Endodermal cell (in vitro differentiated cells): ENCODE data around the gene MZB1. TPM values are rescaled to one million over a fixed set of nuclear protein-coding genes. Genes with fewer than 3 reads are reported as not detected.
"Not testable (repeated sequence)": the region's sequence is repeated elsewhere in the genome, so short reads cannot be mapped to it uniquely, and the experiment has no call there.

Source experiments
- DNase-seq: peaks from one replicate; pipeline ENCODE4 v3.0.0-alpha.2; 2017
- H3K27ac ChIP-seq: 2 replicates; pipeline ENCODE4 v1.5.1; 2013; ENCODE audit warnings: mild to moderate bottlenecking, low read depth, low read length, moderate library complexity
- H3K27me3 ChIP-seq: 2 replicates; pipeline ENCODE4 v1.6.1; 2013; ENCODE audit warnings: mild to moderate bottlenecking, low read length, moderate library complexity; ENCODE audit not compliant: insufficient read depth, control insufficient read depth, poor library complexity, severe bottlenecking
- H3K36me3 ChIP-seq: 2 replicates; pipeline ENCODE4 v1.7.0; 2013; ENCODE audit warnings: mild to moderate bottlenecking, low read length, moderate library complexity; ENCODE audit not compliant: control insufficient read depth, insufficient read depth
- H3K4me1 ChIP-seq: one replicate; pipeline ENCODE4 v1.7.0; 2013; ENCODE audit warnings: low read length; ENCODE audit not compliant: control insufficient read depth, insufficient read depth
- H3K4me3 ChIP-seq: 2 replicates; pipeline ENCODE4 v1.5.1; 2013; ENCODE audit warnings: mild to moderate bottlenecking, low read length, moderate library complexity
- H3K9ac ChIP-seq: 2 replicates; pipeline ENCODE4 v1.6.1; 2013; ENCODE audit warnings: mild to moderate bottlenecking, low read length, moderate library complexity; ENCODE audit not compliant: poor library complexity, severe bottlenecking; ENCODE audit errors: extremely low read depth
- H3K9me3 ChIP-seq: 2 replicates; pipeline ENCODE4 v1.6.1; 2013; ENCODE audit warnings: mild to moderate bottlenecking, low read length, moderate library complexity; ENCODE audit not compliant: control insufficient read depth
- H3K27ac Mint-ChIP-seq: 2 replicates; pipeline ENCODE4 v1.8.0; 2020; ENCODE audit warnings: mixed read lengths
- H3K27me3 Mint-ChIP-seq: 2 replicates; pipeline ENCODE4 v1.8.0; 2021; ENCODE audit warnings: mild to moderate bottlenecking, mixed read lengths; ENCODE audit not compliant: insufficient read depth
- H3K36me3 Mint-ChIP-seq: 2 replicates; pipeline ENCODE4 v1.8.0; 2020; ENCODE audit warnings: low read depth, mixed read lengths
- H3K4me1 Mint-ChIP-seq: 2 replicates; pipeline ENCODE4 v1.8.0; 2020; ENCODE audit warnings: mixed read lengths
- H3K4me3 Mint-ChIP-seq: 2 replicates; pipeline ENCODE4 v1.8.0; 2020; ENCODE audit warnings: mild to moderate bottlenecking, moderate library complexity, mixed read lengths
- H3K9me3 Mint-ChIP-seq: 2 replicates; pipeline ENCODE4 v1.8.0; 2020; ENCODE audit warnings: mild to moderate bottlenecking, mixed read lengths
- WGBS, 2 experiments: methylation state at CpG; one replicate each; pipeline versions ENCODE4 v1.1.5 to v1.1.7; 2013; ENCODE audit warnings: missing lambda C conversion rate in 2 of 2, mixed read lengths in 1 of 2; ENCODE audit not compliant: insufficient coverage in 1 of 2, insufficient read length in 1 of 2; 5-methylcytosine and 5-hydroxymethylcytosine counted together
- total RNA-seq, 2 donors: library from RNA; stranded (reverse); fragmentation: NEBNext Ultra II Directional in 1 of 2; extraction: Animal tissue kit (Norgen Biotek cat#: 25700) in 1 of 2; gene quantifications; 2 replicates in 1 of 2; 3 replicates in 1 of 2; pipeline ENCODE4 v1.2.1, GENCODE V29; 2021
- TF ChIP-seq, protein P1 (sequence below): fragments of 200-600 bp; sonication (generic); conservative IDR thresholded peaks from 2 replicates; pipeline ENCODE4 v1.5.0; 2021; ENCODE audit warnings: antibody characterized with exemption, mild to moderate bottlenecking

The MZB1 gene
- total RNA-seq, 2 donors from 2014 or later, result 0.57 to 0.60 TPM

DNA sequence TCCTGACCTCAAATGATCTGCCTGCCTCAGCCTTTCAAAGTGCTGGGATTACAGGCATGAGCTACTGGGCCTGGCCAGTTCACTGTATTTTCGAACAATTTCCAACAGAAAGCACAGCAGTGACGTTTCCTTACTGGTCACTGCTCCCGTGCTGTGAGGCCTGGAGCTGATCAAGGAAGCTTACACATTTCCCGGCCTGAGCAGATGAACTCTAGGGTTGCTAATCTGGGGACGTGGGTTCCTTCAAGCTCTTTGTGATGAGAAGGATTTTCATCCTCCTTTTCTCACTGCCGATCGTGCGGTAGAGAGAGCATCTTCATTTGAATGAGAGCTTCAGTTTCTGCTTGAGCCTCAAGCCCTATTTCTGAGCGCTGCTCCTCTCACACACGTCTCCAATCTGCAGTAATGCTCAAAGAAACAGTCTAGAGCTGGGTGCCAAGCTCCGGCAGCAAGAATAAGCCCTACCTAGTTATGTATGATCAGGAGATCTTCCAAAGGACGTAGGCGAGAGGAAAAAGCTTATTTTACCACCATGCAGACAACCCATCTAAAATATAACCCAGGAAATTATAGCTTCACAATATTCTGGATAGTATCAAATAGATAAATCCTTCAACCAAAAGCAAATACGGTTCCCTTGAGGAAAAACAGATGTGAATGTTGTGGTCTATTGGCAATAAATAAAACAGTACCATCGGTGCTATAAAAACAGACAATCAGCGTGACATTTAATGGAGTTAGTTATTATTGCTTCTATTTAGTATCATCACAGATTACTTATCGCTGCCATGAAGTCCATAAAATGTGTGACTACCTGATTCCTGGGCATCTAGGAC is 21.5 kb upstream of the MZB1 start:
- peaks cover 2% of the 10 kb centered on the region for H3K4me1 Mint-ChIP-seq
- Histone ChIP-seq H3K36me3 (peaks cover 5% of the 10 kb centered on the region), H3K27me3 (no peaks in the 10 kb centered on the region), H3K9me3 (no peaks in the 10 kb centered on the region), H3K4me1 (no peaks in the 10 kb centered on the region), H3K4me3 (no peak overlapping the region), H3K9ac (no peak overlapping the region), H3K27ac (no peak overlapping the region)
- peaks cover 10% of the 10 kb centered on the region for H3K36me3 Mint-ChIP-seq
- TF ChIP-seq, protein P1, sequence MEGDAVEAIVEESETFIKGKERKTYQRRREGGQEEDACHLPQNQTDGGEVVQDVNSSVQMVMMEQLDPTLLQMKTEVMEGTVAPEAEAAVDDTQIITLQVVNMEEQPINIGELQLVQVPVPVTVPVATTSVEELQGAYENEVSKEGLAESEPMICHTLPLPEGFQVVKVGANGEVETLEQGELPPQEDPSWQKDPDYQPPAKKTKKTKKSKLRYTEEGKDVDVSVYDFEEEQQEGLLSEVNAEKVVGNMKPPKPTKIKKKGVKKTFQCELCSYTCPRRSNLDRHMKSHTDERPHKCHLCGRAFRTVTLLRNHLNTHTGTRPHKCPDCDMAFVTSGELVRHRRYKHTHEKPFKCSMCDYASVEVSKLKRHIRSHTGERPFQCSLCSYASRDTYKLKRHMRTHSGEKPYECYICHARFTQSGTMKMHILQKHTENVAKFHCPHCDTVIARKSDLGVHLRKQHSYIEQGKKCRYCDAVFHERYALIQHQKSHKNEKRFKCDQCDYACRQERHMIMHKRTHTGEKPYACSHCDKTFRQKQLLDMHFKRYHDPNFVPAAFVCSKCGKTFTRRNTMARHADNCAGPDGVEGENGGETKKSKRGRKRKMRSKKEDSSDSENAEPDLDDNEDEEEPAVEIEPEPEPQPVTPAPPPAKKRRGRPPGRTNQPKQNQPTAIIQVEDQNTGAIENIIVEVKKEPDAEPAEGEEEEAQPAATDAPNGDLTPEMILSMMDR, result no peak
- no peaks in the 10 kb centered on the region for H3K27me3 Mint-ChIP-seq
- H3K4me3 Mint-ChIP-seq, result no peak overlapping the region
- 92% methylated on average over 9 to 17 of the region's 17 CpGs for WGBS, 2 experiments
- H3K27ac Mint-ChIP-seq, result no peak overlapping the region
- DNase-seq, result no peak
- no peaks in the 10 kb centered on the region for H3K9me3 Mint-ChIP-seq

DNA sequence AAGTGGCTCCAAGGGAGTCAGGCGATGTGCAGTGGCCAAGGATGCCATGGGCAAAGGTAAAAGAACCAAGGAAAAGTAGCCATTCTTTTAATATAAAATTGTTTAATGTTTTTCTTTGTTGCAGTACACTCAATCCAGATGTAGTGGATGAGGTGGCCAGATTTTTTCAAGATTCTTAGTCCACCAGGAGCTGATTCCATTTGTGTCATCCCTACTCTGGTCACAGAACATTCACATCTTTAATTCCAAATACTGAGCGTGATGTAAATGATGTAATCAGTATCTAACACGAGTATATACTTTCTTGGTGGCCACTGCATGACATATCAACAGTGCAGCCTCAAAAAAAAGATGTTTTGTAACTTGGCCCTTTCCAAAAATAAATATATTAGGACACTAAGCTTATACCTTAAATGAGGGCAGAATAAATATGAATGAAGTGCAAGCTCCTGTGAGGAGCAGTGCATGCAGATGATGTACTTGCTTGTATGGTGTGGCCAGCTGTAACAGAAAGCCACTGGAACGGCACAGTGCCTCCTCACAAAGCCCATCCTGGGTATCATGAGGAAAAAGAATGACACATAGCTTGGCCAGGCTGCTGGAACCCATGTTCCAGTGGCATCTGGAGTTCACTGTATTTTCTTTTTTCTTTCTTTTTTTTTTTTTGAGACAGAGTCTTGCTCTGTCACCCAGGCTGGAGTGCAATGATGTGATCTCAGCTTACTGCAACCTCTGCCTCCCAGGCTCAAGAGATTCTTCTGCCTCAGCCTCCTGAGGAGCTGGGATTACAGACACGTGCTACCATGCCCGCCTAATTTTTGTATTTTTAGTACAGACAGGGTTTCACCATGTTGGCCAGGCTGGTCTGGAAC is 20.6 kb upstream of the MZB1 start:
- Mint-ChIP-seq H3K9me3 (no peaks in the 10 kb centered on the region), H3K27ac (no peak overlapping the region), H3K4me3 (no peak overlapping the region), H3K36me3 (peaks cover 10% of the 10 kb centered on the region), H3K4me1 (peaks cover 2% of the 10 kb centered on the region), H3K27me3 (no peaks in the 10 kb centered on the region)
- TF ChIP-seq, protein P1, result no peak
- Histone ChIP-seq H3K27ac (no peak overlapping the region), H3K9me3 (no peaks in the 10 kb centered on the region), H3K4me1 (no peaks in the 10 kb centered on the region), H3K27me3 (no peaks in the 10 kb centered on the region), H3K4me3 (no peak overlapping the region), H3K9ac (no peak overlapping the region), H3K36me3 (peaks cover 5% of the 10 kb centered on the region)
- 75 to 100% methylated on average over 4 to 6 of the region's 6 CpGs for WGBS, 2 experiments
- no peak for DNase-seq

DNA sequence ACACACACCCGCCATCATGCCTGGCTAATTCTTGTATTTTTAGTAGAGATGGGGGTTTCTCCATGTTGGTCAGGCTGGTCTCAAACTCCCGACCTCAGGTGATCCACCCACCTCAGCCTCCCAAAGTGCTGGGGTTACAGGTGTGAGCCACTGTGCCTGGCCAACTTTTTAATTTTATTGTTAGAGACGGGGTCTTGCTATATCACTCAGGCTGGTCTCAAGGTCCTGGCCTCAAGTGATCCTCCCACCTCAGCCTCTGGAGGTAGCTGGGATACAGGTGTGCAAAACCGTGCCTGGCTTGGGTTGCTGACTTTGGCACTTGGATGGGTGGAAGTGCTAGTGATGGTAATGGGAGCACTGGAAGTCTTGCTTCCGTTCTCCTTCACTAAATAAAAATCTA is 19.4 kb upstream of the MZB1 start:
- WGBS, 2 experiments, result 80 to 95% methylated on average over 1 to 4 of the region's 5 CpGs
- H3K9me3 ChIP-seq, H3K9me3 Mint-ChIP-seq, H3K4me3 Mint-ChIP-seq, H3K4me1 Mint-ChIP-seq, H3K27me3 ChIP-seq, H3K27ac Mint-ChIP-seq, H3K9ac ChIP-seq, H3K4me1 ChIP-seq, H3K27me3 Mint-ChIP-seq, H3K27ac ChIP-seq, H3K36me3 ChIP-seq, H3K4me3 ChIP-seq, DNase-seq: not testable (repeated sequence)
- H3K36me3 Mint-ChIP-seq, result peaks cover 10% of the 10 kb centered on the region
